OCI-LY3 (cell line): Measurements from ENCODE around the gene OR10H1.
"Not testable (repeated sequence)": the region's sequence is repeated elsewhere in the genome, so short reads cannot be mapped to it uniquely, and the experiment has no call there.

Source experiments
- H2AFZ ChIP-seq: fragments of 200-600, 300-600 bp; shearing (Covaris generic); 2 replicates; pipeline ENCODE4 v1.6.0; 2014; ENCODE audit warnings: antibody characterized with exemption, low read depth, low read length
- H3K27ac ChIP-seq: fragments of 200-600, 300-600 bp; sonication (generic); 2 replicates; pipeline ENCODE4 v1.5.1; 2014; ENCODE audit warnings: mild to moderate bottlenecking, low read length, moderate library complexity, mixed read lengths
- H3K27me3 ChIP-seq: fragments of 200-600, 300-600 bp; sonication (generic); 2 replicates; pipeline ENCODE4 v1.6.1; 2014; ENCODE audit warnings: low read depth, low read length, mixed read lengths
- H3K36me3 ChIP-seq: fragments of 200-600, 300-600 bp; sonication (generic); replicated peaks from 2 replicates; pipeline ENCODE3; 2014; ENCODE audit warnings: low read depth, low read length, mixed read lengths
- H3K4me1 ChIP-seq: fragments of 300-600, 200-600 bp; sonication (generic); 2 replicates; pipeline ENCODE4 v1.6.1; 2014; ENCODE audit warnings: low read length, mixed read lengths
- H3K4me2 ChIP-seq: fragments of 200-600, 300-600 bp; sonication (generic); 2 replicates; pipeline ENCODE4 v1.6.1; 2014; ENCODE audit warnings: low read length, mixed read lengths
- H3K4me3 ChIP-seq: fragments of 300-600, 200-600 bp; sonication (generic); 2 replicates; pipeline ENCODE4 v1.5.1; 2014; ENCODE audit warnings: antibody characterized with exemption, mild to moderate bottlenecking, low read length, moderate library complexity
- H3K79me2 ChIP-seq: fragments of 300-600, 200-600 bp; shearing (Covaris generic); 2 replicates; pipeline ENCODE4 v1.6.1; 2014; ENCODE audit warnings: mild to moderate bottlenecking, low read length, mixed read lengths
- H3K9ac ChIP-seq: fragments of 300-600, 200-600 bp; shearing (Covaris generic); 2 replicates; pipeline ENCODE4 v1.6.0; 2014; ENCODE audit warnings: mild to moderate bottlenecking, low read length, moderate library complexity
- H3K9me3 ChIP-seq: fragments of 200-600, 300-600 bp; shearing (Covaris generic); 2 replicates; pipeline ENCODE4 v1.6.1; 2014; ENCODE audit warnings: low read length, mixed read lengths; ENCODE audit not compliant: insufficient read depth
- H4K20me1 ChIP-seq: fragments of 200-600, 300-600 bp; sonication (generic); 2 replicates; pipeline ENCODE4 v1.6.1; 2016; ENCODE audit warnings: low read length, mixed read lengths; ENCODE audit not compliant: insufficient read depth
- EZH2phosphoT487 ChIP-seq: fragments of 200-600 bp; shearing (Covaris generic); IDR thresholded peaks from 2 replicates; pipeline ENCODE4 v1.6.1; 2018; ENCODE audit warnings: antibody characterized with exemption, mixed run types, low read depth
- TF ChIP-seq, protein P1 (sequence below): fragments of 200-600, 300-600 bp; sonication (generic); IDR thresholded peaks from 2 replicates; pipeline ENCODE4 v1.5.1; 2014; ENCODE audit warnings: antibody characterized with exemption, low read length, low read depth

Gene OR10H1

DNA sequence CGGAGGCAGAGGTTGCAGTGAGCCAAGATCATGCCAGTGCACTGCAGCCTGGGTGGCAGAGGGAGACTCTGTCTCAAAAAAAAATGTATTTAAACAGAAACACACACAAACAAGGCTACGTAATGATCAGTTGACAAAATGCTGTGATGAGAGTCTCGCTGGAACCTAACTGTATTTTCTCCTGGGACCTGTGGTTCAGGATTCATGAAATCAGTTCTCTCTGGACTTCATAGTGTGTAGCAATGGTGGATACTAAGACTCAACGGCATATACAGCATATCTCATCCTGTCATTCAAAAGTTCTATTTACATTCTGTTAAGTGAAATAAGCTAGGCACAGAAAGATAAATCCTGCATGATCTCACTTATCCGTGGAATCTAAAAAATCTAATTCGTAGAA is 45.1 kb upstream of the OR10H1 start:
- no peaks in the 10 kb centered on the region for H3K9me3 ChIP-seq
- H3K36me3 ChIP-seq = no peaks in the 10 kb centered on the region
- TF ChIP-seq EZH2phosphoT487 = no peak
- TF ChIP-seq, protein P1, sequence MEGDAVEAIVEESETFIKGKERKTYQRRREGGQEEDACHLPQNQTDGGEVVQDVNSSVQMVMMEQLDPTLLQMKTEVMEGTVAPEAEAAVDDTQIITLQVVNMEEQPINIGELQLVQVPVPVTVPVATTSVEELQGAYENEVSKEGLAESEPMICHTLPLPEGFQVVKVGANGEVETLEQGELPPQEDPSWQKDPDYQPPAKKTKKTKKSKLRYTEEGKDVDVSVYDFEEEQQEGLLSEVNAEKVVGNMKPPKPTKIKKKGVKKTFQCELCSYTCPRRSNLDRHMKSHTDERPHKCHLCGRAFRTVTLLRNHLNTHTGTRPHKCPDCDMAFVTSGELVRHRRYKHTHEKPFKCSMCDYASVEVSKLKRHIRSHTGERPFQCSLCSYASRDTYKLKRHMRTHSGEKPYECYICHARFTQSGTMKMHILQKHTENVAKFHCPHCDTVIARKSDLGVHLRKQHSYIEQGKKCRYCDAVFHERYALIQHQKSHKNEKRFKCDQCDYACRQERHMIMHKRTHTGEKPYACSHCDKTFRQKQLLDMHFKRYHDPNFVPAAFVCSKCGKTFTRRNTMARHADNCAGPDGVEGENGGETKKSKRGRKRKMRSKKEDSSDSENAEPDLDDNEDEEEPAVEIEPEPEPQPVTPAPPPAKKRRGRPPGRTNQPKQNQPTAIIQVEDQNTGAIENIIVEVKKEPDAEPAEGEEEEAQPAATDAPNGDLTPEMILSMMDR = no peak
- no peaks in the 10 kb centered on the region for H3K27me3 ChIP-seq
- H3K79me2 ChIP-seq = no peaks in the 10 kb centered on the region
- H3K4me3 ChIP-seq = no peak overlapping the region
- H4K20me1 ChIP-seq = no peaks in the 10 kb centered on the region
- no peak overlapping the region for H3K4me2 ChIP-seq
- no peak overlapping the region for H3K27ac ChIP-seq
- H3K9ac ChIP-seq = no peak overlapping the region
- H3K4me1 ChIP-seq = no peaks in the 10 kb centered on the region
- H2AFZ ChIP-seq = no peak overlapping the region

DNA sequence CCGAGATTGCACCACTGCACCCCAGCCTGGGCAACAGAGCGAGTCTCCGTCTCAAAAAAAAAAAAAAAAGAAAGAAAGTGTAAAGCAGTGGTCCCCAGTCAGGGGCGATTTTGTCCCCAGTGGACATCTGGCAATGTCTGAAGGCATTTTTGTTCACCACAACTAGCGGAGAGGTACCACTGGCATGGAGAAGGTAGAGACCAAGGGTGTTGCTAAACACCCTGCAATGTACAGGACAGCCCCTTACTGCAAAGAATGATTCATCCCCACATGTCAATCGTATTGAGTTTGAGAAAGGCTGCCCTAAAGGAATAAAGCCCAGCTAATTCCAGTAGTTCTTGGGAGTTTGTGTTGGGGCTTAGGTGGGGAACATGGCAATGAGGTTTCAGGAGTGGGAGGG is 43.7 kb upstream of the OR10H1 start:
- Histone ChIP-seq H3K4me2 (no peak overlapping the region), H3K36me3 (no peaks in the 10 kb centered on the region), H3K4me3 (no peak overlapping the region), H2AFZ (no peak overlapping the region), H3K79me2 (no peaks in the 10 kb centered on the region), H3K4me1 (no peaks in the 10 kb centered on the region), H4K20me1 (no peaks in the 10 kb centered on the region), H3K27ac (no peak overlapping the region), H3K9me3 (no peaks in the 10 kb centered on the region), H3K9ac (no peak overlapping the region), H3K27me3 (no peaks in the 10 kb centered on the region)
- TF ChIP-seq, protein P1 = no peak
- TF ChIP-seq EZH2phosphoT487 = no peak

DNA sequence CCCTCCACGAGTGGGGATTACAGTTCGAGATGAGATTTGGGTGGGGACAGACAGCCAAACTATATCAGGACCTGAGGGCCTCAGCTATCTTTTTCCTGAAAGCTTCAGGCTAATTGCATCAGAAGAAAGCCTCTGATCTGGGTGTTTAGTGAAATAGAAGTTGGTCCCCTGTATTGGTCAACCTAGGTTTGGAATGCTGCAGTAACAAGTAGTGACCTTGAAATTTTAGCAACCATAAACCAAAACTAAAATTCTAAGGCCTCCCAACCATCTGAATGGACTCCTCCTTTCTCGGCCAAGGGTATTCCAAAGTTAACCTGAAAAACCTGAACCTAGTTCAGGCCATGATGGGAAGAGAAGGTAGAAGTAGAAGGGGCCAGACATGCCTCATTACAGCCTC is 34.9 kb upstream of the OR10H1 start:
- peaks cover 13% of the 10 kb centered on the region for H3K27me3 ChIP-seq
- H3K27ac ChIP-seq = no peak overlapping the region
- H3K9ac ChIP-seq = no peak overlapping the region
- no peaks in the 10 kb centered on the region for H3K4me1 ChIP-seq
- H3K79me2 ChIP-seq = no peaks in the 10 kb centered on the region
- H3K9me3 ChIP-seq = no peaks in the 10 kb centered on the region
- H3K4me3 ChIP-seq = no peak overlapping the region
- H3K4me2 ChIP-seq = no peak overlapping the region
- H3K36me3 ChIP-seq = no peaks in the 10 kb centered on the region
- no peaks in the 10 kb centered on the region for H4K20me1 ChIP-seq
- no peak overlapping the region for H2AFZ ChIP-seq
- no peak for TF ChIP-seq EZH2phosphoT487
- TF ChIP-seq, protein P1 = no peak

DNA sequence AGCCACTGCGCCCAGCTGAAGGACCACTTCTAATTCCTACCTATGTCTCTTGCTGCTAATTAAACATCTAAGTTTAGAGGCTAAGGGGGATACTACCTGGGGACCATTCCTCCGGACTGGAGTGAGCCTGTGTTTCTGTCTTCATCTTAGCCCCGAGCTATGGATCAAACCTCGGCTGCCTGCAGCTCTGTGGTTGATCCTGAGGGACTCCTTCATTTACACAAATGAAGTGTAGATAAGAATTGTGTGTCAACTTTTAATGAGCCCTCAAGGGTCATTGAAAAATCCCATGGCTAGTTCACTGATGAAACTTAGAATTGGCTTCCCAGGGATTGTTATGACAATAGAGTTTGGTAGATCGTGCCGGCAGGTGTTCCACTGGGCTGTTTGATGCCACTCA is 31.5 kb upstream of the OR10H1 start:
- Histone ChIP-seq H2AFZ (no peak overlapping the region), H3K27ac (no peak overlapping the region), H3K4me1 (no peaks in the 10 kb centered on the region), H4K20me1 (no peaks in the 10 kb centered on the region), H3K79me2 (no peaks in the 10 kb centered on the region), H3K9me3 (no peaks in the 10 kb centered on the region), H3K4me3 (no peak overlapping the region), H3K9ac (no peak overlapping the region), H3K27me3 (peaks cover 18% of the 10 kb centered on the region), H3K36me3 (no peaks in the 10 kb centered on the region), H3K4me2 (no peak overlapping the region)
- no peak for TF ChIP-seq EZH2phosphoT487
- TF ChIP-seq, protein P1 = no peak

DNA sequence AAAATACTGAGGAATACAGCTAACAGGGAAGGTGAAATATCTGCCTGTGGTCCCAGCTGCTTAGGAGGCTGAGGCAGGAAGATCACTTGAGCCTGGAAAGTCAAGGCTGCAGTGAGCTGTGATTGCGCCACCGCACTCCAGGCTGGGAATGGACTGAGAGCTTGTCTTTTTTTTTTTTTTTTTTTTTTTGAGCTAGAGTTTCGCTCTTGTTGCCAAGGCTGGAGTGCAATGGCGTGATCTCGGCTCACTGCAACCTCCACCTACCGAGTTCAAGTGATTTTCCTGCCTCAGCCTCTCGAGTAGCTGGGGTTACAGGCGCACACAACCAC is 28.4 kb upstream of the OR10H1 start:
- H3K4me3 ChIP-seq, H3K9me3 ChIP-seq, H4K20me1 ChIP-seq, H3K9ac ChIP-seq, H3K4me2 ChIP-seq, H3K4me1 ChIP-seq, H2AFZ ChIP-seq, H3K79me2 ChIP-seq, H3K27ac ChIP-seq, H3K36me3 ChIP-seq: not testable (repeated sequence)
- H3K27me3 ChIP-seq = peaks cover 18% of the 10 kb centered on the region
